Stimulated activated CD4-positive, alpha-beta T cell treated with anti-CD3 and anti-CD28 coated beads, Interleukin-4, amount 100 ng/mL, for 4 hours (primary cell): ENCODE results near the gene ABCG2.

Source experiments
- DNase-seq, 2 experiments: peaks; one replicate each; pipeline ENCODE4 v3.0.0-alpha.2; 2020

Gene ABCG2

DNA sequence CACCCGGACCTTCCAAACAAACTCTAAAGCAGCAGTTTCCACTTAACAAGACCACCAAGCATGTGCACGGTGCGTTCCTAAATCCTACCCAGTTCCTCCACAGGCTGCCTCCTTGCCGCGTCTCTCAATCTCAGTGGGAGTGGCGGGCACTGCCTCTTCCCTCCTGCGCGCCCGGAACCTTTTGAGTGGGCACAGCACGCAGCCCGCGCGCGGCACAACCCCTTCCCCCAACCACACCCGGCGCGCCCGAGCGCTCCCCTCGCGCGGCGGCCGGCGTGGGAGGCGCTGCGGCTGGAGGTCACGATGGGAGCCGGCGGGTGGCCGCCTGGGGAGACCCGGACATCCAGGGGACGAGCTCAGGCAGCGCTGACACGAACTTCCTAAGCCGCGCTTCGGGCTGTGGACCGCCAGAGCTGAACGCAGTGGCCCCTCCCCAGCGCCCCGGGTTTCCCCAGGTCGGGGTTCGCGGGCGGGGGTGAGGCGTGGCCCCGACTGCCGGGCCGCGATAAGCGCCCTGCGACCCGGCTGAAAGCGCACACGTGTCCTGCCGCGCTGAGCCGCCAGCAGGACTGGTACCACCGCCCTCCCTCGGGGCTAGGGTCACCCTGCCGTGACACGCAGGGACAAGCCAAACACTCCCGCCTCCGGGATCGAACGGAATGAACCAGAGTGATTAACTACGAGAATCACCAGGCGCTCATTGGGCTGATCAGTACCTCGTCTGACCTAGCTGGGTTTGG lies at the start of gene ABCG2:
Gene ABCG2, minus strand, starts transcription at position 151 of the 740 bp plus-strand sequence. CDS start 18,644 bp downstream, outside the sequence.
- DNase-seq, result peak; percentile 31 to 32

DNA sequence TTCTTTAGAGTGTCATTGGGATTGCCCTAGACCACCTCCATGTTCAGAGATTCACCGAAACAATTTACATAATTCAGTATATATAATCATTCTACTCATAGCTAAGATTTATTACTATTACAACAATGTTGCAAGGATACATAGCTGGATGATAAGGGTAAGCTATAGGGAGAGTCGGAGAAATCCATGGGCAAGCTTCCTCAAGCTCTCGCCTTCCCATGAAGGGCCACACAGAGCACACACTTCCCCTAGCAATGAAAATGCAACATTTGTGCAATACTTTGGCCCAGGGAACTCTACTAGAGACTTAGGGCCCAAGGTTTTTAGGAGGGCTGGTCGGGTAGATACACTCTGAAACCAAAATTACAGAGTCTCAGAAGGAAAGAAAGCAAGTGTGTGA lies 49.7 kb upstream of the ABCG2 start:
- no peak for DNase-seq

GRCh38 chr4:88207171-88207570 lies 48.7 kb upstream of the ABCG2 start:
- no peak for DNase-seq

DNA sequence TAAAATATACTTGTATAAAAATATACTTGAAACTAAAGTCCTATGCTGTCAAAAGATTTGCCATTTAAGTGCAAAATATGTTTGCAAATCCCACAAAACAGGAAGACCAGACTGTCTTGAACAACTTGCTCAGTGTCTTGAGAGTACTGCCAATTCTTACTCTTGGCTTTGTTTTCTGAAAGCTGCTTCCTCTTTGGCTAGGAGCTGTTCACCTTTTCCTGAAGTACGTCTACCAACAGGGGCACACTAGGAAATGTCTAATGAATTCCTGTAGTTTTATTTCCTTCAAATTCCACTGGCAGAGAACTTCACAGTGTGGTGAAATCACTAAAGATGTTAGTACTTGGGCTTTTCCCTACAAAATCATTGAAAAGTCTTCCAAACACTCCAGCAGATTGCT lies 46.4 kb upstream of the ABCG2 start:
- DNase-seq, result no peak

- no peak for DNase-seq
Observed at GRCh38 chr4:88202443-88202842, 44.0 kb upstream of the ABCG2 start.

DNA sequence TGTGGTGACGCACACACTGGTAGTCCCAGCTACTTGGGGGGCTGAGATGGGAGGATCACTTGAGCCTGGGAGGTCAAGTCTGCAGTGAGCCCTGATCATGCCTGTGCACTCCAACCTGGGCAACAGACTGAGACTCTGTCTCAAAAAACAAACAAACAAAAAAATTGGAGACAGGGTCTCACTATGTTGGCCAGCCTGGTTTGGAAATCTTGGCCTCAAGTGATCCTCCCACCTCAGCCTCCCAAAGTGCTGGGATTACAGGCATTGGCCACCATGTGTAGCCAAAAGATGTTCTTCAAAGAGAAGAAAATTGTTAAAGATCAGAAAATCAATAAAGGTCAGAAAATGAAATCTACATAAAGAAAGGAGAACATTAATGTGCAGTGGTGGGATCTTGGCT lies 41.7 kb upstream of the ABCG2 start:
- no peak for DNase-seq

- no peak for DNase-seq
Observed at GRCh38 chr4:88196523-88197185, 38.2 kb upstream of the ABCG2 start.

DNA sequence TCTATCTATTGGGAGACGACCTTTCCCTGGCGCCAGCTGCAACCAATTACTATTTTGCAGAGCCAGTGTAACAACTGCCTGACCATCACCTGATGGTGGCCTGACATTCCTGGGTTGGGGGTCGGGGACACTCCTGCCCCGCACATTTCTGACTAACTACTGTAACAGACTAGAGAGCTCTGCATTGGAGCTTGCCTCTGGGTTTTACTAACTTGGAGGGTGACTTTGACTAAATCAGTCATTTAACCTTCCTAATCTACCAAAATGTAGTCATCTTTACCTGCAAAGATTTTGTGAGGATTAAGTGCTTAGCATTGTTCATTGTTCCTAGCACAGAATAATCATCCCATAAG lies 37.5 kb upstream of the ABCG2 start:
- no peak for DNase-seq

DNA sequence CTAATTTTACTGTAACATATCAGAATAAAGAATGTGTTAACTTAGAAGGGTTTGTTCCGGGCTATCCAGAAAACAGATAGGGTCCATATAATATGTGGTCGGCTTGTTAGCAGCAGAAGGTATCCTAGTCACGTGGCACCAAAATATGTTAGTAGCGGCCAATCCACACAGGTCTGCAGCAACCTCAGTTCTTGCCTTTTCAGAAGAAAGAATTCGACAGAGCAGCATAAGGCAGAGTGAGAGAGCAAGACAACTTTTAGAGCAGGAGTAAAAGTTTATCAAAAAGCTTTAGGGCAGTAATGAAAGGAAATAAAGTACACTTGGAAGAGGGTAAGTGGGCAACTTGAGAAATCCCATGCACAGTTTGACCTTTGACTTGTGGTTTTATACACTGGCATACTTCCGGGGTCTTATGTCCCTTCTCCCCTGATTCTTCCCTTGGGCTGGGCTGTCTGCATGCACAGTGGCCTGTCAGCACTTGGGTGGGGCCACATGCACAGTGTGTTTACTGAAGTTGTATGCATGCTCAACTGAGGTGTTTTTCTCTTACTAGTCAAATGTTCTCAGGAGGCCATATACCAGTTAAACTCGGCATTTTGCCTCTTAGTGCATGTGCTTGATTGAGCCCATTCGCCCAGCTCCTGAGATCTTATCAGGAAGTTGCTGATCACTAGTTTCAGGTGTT lies 37.0 kb upstream of the ABCG2 start:
- DNase-seq, result no peak

GRCh38 chr4:88191404-88191803 lies 33.0 kb upstream of the ABCG2 start:
- no peak for DNase-seq

DNA sequence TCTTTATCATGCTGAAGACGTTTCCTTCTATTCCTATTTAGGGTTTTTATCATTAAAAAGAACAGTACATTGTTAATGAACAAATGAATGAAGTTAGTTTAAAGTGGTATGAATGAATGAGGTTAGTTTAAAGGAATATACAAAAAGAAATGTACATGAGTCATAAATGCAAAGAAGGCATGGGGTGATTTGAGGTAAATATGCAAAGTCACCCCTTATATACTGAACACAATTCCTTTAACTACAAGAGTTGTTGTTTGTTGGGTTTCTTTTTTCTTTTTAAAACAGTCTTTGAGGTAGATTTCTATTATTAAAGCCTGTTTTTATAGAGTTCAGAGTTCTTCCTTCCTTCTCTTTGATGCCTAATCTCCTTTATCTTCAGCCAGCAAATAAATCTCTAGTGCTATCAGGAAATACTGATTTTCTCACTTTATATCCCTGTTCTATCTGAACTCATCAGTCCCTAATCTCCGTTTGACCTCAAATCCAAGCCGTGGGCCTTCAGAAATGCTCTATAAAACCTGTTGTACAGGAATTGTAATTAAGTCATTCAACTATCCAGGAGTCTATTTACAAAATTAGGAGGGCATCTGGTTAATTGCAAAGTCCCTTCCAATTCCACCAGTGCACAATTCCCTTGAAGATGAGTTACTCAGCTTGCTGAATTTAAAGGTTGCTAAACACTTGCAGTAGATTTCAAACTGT lies 31.6 kb upstream of the ABCG2 start:
- DNase-seq, result no peak

GRCh38 chr4:88189418-88189738 lies 30.9 kb upstream of the ABCG2 start:
- DNase-seq, result no peak

DNA sequence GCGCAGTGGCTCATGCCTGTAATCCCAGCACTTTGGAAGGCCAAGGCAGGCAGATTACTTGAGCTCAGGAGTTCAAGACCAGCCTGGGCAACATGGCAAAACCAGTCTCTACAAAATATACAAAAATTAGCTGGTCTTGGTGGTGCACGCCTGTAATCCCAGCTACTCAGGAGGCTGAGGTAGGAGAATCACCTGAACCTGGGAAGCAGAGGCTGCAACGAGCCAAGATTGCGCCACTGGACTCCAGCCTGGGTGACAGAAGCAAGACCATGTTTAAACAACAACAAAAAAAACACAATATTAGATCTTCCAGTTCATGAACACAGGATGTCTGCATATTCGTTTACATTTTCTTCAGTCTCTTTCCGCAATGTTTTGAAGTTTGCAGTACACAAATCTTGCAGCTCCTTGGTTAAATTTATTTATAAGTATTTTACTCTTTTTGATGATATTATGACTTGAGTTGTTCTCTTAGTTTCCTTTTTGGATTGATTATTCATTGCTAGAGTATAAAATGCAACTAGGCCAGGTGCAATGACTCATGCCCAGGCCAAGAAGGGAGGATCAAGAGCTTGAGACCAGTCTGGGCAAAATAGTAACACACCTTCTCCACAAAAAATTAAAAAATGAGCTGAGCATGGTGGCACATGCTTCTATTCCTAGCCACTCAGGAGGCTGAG lies 30.4 kb upstream of the ABCG2 start:
- DNase-seq, result no peak

GRCh38 chr4:88187766-88188165 lies 29.3 kb upstream of the ABCG2 start:
- DNase-seq, result no peak

GRCh38 chr4:88185906-88186305 lies 27.5 kb upstream of the ABCG2 start:
- DNase-seq, result no peak

DNA sequence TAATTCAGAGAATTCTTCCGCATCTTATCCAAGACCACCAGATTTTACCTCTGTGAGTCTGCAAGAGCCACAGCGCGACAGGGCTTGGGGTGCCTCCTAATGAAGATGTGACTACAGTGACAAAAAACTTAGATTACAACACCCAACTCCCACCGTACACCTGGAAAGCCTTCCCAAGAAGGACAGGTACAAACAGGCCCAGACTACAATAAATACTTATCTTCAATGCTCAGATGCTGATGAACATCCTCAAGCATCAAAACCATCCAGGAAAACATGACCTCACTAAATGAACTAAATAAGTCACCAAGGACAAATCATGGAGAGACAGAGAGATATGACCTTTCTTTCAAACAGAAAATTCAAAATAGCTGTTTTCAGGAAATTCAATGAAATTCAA lies 20.8 kb upstream of the ABCG2 start:
- DNase-seq, result no peak

- DNase-seq, result no peak
Observed at GRCh38 chr4:88178626-88179231, 20.3 kb upstream of the ABCG2 start.

DNA sequence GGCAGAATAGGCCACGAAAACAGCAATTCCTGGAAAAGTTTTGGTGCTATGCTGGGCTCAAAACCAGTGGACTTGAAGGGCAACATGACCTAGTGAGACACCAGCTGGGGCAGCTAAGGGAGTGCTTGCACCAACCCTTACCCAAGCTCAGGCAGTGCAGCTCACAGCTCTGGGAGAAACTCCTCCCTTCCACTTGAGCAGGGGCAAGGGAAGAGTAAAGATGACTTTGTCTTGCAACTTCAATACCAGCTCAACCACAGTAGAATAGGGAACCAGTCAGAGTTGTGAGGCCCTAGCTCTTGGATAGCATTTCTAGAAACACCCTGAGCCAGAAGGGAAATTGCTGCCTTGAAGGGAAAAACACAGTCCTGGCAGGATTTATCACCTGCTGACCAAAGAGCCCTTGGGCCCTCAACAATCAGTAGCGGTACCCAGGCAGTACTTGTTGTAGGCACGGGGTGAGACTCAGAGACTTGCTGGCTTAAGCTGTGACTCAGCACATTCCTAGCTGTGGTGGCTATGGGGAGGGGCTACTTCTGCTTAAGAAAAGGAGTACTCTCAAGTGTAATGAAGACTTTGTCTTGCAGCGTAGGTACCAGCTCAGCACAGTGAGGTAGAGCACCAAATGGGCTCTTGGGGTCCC lies 19.7 kb upstream of the ABCG2 start:
- DNase-seq, result no peak

GRCh38 chr4:88172987-88173386 lies 14.5 kb upstream of the ABCG2 start:
- DNase-seq, result no peak

DNA sequence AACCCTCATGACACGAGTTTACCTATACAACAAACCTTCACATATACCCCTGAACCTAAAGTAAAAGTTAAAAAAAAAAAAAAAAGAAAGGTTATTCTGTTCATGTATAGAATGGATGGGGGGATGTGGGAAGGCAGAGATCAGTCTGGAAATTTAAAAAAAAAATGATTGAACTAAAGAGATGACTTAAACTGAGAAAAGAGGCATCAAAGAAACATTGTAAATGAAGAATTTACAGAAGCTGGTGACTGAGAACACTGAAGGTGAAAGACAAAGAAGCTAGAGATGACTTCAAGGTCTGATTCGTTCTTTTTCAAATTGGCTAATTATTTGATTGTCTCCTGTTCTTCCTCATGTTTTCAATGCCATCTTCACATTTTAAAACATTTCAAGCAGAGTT lies 12.8 kb upstream of the ABCG2 start:
- no peak for DNase-seq

DNA sequence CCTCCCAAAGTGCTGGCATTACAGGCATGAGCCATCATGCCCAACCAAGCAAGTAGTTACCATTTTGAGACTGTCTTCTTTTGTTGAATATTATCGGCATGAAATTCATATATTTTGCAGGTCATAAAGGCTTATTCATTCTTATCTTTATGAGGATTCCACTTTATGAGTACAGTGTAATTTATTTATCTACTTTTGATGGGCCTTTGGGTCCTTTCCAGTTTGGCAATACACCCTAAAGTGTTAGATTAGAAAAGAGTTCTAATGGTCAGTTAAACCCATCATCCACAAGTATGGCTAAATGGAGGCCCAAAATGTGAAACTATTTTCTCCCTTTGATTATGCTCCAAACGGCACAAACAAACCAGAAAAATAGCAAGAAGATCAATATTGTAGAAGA lies 10.9 kb upstream of the ABCG2 start:
- no peak for DNase-seq

DNA sequence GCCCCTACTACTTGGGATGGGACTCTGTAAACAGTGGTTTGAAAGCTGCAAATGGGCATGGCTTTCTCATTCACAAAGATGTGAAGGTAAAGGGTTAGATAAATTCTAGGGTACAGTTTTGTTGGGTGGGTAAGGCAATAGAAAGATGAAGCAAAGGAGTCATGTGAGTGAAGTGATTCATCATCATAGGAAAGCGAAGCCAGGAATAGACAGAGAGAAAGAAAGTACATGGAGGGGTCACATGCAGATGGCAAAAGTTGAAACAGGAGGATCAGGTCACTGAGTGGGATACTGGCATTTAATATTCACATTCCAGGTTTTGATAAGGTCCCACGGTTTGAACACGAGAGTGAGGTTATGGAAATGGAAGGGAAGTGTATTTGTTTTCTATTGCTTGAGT lies 8.2 kb upstream of the ABCG2 start:
- DNase-seq, result no peak
